Head of caudate nucleus (tissue), 42 donors: ENCODE data around the gene DGKA.
A peak's percentile ranks its signal among the peaks of the same experiment; 100 is the strongest.

ENCODE experiments used
- DNase-seq, 42 donors: peaks; one replicate each; pipeline versions ENCODE4 v3.0.0 to v3.0.0-alpha.2; 2020 to 2021; ENCODE audit warnings: mixed read lengths in 7 of 42
- intact Hi-C: fragments of 100-400 bp; cut with DNase I; formaldehyde crosslinking; loops from one replicate; pipeline ENCODE4 v1.15.0; 2022

DGKA gene

GRCh38 chr12:55927588-55928502 is 3.1 kb upstream of the DGKA start, which contains the start of gene PYM1:
PYM1 (minus strand) TSS chr12:55927894; CDS start chr12:55927761, 133 bp downstream.
- intact Hi-C loops, result loop anchor here (5.0 kb wide), 2 partner anchors 44 to 201 kb away; partner anchors contain the start of genes CD63 and RAB5B

GRCh38 chr12:55929306-55929791 is 1.6 kb upstream of the DGKA start:
- DNase-seq, result peak in 23 of 42 donors; percentile 15 to 67 (median 38)
- intact Hi-C loops, result loop anchor here (5.0 kb wide), 2 partner anchors 43 to 202 kb away; partner anchors contain the start of genes CD63 and RAB5B

More at GRCh38 chr12:55927588-55928502, 3.1 kb upstream of the DGKA start, which contains the start of gene PYM1:
- peak; percentile 43 to 84 (median 67) for DNase-seq

- intact Hi-C loops, result no loop called here
- peak in 10 of 42 donors; percentile 5 to 51 (median 18) for DNase-seq
These were observed 386 bp downstream of the DGKA start for GRCh38 chr12:55931317-55931779.

- DNase-seq, result peak in 38 of 42 donors; percentile 23 to 74 (median 53)
- intact Hi-C loops, result no loop called here
These were observed 1.0 kb downstream of the DGKA start for GRCh38 chr12:55931780-55932550.

GRCh38 chr12:55932551-55932910 is 1.6 kb downstream of the DGKA start:
- intact Hi-C loops, result no loop called here
- DNase-seq, result peak in 3 of 42 donors; percentile 18 to 40 (median 28)

- intact Hi-C loops, result no loop called here
These were observed 2.3 kb downstream of the DGKA start for GRCh38 chr12:55933169-55933798.

GRCh38 chr12:55933799-55934742 is 3.1 kb downstream of the DGKA start:
- intact Hi-C loops, result no loop called here

More at GRCh38 chr12:55933169-55933798, 2.3 kb downstream of the DGKA start:
- no peak for DNase-seq

GRCh38 chr12:55934773-55935172 is 3.8 kb downstream of the DGKA start:
- intact Hi-C loops, result no loop called here
- DNase-seq, result no peak

More at GRCh38 chr12:55933799-55934742, 3.1 kb downstream of the DGKA start:
- no peak for DNase-seq

- peak in 5 of 42 donors; percentile 8 to 40 (median 17) for DNase-seq
- intact Hi-C loops, result no loop called here
These were observed 4.8 kb downstream of the DGKA start for GRCh38 chr12:55935738-55936151.

GRCh38 chr12:55937981-55938380 is 7.0 kb downstream of the DGKA start:
- DNase-seq, result no peak
- intact Hi-C loops, result no loop called here

GRCh38 chr12:55938826-55939501 is 8.0 kb downstream of the DGKA start:
- intact Hi-C loops, result no loop called here

GRCh38 chr12:55940065-55940732 is 9.2 kb downstream of the DGKA start:
- intact Hi-C loops, result loop anchor here (5.0 kb wide), 1 partner anchor 203 kb away; no protein-coding TSS in a partner anchor
- DNase-seq, result peak; percentile 69 to 94 (median 87)

More at GRCh38 chr12:55938826-55939501, 8.0 kb downstream of the DGKA start:
- no peak for DNase-seq

- DNase-seq, result peak in 7 of 42 donors; percentile 29 to 67 (median 45)
- intact Hi-C loops, result loop anchor here (5.0 kb wide), 1 partner anchor 205 kb away; no protein-coding TSS in a partner anchor
These were observed 11.1 kb downstream of the DGKA start for GRCh38 chr12:55942055-55942454.

GRCh38 chr12:55942577-55943136 is 11.7 kb downstream of the DGKA start:
- no peak for DNase-seq
- intact Hi-C loops, result loop anchor here (5.0 kb wide), 1 partner anchor 205 kb away; no protein-coding TSS in a partner anchor

- intact Hi-C loops, result no loop called here
- DNase-seq, result no peak
These were observed 15.6 kb downstream of the DGKA start for GRCh38 chr12:55946553-55946952.

GRCh38 chr12:55955344-55955743 is 24.4 kb downstream of the DGKA start:
- intact Hi-C loops, result no loop called here
- DNase-seq, result no peak
